ENCODE measurements around the gene TLR9.
A peak's percentile ranks its signal among the peaks of the same experiment; 100 is the strongest.
"Not testable (repeated sequence)": the region's sequence is repeated elsewhere in the genome, so short reads cannot be mapped to it uniquely, and the experiment has no call there.

TLR9 gene, protein sequence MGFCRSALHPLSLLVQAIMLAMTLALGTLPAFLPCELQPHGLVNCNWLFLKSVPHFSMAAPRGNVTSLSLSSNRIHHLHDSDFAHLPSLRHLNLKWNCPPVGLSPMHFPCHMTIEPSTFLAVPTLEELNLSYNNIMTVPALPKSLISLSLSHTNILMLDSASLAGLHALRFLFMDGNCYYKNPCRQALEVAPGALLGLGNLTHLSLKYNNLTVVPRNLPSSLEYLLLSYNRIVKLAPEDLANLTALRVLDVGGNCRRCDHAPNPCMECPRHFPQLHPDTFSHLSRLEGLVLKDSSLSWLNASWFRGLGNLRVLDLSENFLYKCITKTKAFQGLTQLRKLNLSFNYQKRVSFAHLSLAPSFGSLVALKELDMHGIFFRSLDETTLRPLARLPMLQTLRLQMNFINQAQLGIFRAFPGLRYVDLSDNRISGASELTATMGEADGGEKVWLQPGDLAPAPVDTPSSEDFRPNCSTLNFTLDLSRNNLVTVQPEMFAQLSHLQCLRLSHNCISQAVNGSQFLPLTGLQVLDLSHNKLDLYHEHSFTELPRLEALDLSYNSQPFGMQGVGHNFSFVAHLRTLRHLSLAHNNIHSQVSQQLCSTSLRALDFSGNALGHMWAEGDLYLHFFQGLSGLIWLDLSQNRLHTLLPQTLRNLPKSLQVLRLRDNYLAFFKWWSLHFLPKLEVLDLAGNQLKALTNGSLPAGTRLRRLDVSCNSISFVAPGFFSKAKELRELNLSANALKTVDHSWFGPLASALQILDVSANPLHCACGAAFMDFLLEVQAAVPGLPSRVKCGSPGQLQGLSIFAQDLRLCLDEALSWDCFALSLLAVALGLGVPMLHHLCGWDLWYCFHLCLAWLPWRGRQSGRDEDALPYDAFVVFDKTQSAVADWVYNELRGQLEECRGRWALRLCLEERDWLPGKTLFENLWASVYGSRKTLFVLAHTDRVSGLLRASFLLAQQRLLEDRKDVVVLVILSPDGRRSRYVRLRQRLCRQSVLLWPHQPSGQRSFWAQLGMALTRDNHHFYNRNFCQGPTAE

GRCh38 chr3:52225452-52226228 lies at the start of gene TLR9:
Gene TLR9 (minus strand): TSS chr3:52225645. CDS start chr3:52225529, 116 bp downstream.
- no peak for DNase-seq

DNA sequence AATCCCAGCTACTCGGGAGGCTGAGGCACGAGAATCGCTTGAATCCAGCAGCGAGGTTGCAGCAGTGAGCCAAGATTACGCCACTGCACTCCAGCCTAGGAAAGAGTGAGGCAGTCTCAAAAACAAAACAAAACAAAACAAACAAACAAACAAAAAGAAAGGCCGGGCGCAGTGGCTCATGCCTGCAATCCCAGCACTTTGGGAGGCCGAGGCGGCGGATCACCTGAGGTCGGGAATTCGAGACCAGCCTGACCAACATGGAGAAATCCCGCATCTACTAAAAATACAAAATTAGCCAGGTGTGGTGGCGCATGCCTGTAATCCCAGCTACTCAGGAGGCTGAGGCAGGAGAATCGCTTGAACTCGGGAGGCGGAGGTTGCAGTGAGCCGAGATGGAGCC lies 49.3 kb upstream of the TLR9 start:
- not testable (repeated sequence) for DNase-seq

- DNase-seq: no peak
Measured at GRCh38 chr3:52272831-52273230, 47.4 kb upstream of the TLR9 start.

DNA sequence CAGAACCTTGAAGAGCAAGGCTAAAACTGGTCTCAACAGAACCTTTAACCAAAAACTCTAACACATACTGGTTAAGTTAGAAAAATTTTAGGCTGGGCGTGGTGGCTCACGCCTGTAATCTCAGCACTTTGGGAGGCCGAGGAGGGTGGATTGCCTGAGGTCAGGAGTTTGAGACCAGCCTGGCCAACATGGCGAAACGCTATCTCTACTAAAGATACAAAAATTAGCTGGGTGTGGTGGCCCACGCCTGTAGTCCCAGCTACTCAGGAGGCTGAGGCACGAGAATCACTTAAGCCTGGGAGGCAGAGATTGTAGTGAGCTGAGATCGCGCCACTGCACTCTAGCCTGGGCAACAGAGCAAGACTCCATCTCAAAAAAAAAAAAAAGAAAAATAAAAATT lies 46.7 kb upstream of the TLR9 start:
- DNase-seq: not testable (repeated sequence)

DNA sequence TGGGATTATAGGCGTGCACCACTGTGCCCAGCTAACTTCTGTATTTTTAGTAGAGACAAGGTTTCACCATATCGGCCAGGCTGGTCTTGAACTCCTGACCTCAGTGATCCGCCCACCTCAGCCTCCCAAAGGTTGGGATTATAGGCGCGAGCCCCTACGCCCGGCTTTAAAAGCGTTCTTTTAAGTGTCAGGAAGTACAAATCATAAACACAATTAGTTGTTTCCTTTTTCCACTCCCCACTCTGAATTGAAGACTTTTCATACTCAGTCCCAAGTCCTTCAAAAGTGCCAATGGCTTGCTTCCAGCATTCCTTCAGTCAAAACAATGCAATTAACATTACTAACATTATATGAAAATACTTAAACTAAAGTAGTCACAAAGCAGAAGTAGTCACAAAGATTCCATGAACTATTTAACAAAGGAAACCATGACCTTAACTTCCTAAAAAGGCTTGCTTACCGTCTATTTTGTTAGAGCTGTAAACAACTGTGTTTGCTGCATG lies 44.9 kb upstream of the TLR9 start:
- no peak for DNase-seq

DNA sequence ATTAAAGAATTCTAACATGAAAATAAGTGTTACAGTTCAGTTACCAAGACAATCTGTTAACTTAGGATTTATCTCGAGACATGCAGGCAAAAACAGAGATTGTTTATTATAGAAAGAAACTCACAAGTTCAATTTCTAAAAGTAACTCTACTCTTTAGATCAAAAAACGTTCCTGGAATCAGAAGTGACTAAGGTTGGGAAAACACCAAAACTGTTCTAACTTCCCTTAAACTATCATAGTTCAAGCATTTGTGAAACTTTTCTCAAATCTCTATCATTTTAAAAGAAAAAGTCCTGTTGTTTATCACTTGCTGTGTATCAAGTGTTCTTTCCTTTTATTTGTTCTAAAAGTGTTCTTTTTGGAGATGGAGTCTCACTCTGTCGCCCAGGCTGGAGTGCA lies 44.3 kb upstream of the TLR9 start:
- DNase-seq: no peak

DNA sequence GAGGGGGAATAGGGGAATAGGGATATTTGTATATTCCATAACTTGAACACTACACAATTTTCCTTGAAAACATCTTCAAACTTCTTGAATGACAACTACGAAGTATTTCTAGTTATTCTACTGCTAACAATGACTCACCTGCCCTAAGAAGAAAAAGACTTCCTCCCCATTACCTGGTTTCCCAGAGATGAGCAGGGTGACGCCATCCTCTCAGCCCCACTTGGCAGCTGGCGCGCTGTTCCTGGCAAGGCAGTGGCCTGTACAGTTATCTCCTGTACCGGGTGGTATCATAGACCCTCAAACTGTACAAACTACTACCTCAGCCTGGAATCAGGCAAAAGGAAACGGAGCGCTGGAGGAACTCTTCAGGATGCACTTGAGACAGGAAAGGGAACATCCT lies 42.6 kb upstream of the TLR9 start:
- DNase-seq: no peak

DNA sequence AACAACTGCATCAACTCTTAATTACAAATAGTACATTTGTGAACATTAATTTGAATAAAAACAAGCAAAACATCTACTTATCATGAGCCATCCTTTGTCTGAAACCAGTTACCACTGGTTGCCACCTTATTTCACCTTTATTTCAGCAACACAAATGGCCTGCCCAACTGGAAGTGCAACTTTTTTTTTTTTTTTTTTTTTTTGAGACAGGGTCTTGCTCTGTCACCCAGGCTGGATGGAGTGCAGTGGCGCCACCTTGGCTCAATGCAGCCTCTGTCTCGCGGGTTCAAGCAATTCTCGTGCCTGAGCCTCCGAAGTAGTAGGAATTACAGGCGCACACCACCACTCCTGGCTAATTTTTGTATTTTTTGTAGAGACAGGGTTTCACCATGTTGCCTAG lies 39.9 kb upstream of the TLR9 start:
- no peak for DNase-seq

- DNase-seq: no peak
Measured at GRCh38 chr3:52262447-52262846, 37.0 kb upstream of the TLR9 start.

GRCh38 chr3:52259448-52259847 lies 34.0 kb upstream of the TLR9 start:
- DNase-seq: no peak

DNA sequence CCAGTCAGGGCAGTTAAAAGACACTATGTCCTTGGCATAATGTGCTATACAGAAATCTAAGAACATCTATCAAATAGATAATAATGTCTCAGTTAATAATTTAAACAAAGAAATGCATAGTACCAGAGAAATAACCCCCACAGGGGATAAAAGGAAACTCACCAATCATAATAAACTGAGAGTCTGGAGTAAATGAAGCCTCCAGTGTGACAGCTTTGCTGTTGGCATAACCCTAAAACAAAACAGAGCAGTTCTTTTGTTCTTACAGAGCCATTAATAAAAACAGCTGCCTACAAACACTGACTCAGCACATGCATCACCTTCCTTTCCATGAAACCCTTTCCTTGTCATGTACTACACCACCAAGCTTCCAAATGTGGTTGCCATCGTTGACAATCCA lies 33.6 kb upstream of the TLR9 start:
- no peak for DNase-seq

- DNase-seq: no peak
Measured at GRCh38 chr3:52257911-52258310, 32.5 kb upstream of the TLR9 start.

DNA sequence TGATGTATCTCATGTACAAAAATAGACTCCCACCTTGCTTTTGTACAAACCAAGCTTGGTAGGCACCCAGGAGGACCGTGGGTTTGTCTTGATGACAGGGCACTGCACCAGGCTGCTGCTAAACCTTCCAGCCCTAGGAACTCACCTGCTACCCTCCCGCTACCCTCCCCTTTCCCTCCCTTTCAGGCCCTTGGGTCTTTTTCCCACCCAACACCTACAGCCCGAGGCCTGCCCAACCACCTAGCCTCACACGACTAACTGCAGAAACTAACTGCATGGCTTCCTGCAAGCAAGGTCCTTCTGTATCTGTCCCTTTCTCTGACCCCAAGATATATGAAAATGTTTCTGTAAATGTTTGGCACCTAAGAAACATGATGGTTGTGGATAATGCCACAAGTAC lies 31.2 kb upstream of the TLR9 start:
- DNase-seq: no peak

DNA sequence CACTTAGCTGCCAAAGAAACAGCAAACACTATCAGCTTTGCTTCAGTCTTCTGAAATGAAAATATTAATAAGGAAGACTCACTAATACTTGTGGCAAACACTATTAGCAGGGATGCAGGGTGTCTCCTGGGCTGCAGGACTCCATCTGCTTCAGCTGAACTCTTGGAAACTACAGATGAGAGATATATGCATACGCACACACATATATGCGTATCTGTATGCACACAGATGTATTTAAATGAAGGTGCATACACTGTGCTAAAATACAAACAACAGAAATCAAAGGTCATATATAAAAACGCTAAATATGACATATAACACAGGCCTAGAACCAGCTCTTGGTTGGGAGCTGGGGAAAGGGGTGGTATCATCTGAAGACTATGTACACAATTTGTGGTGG lies 30.7 kb upstream of the TLR9 start:
- no peak for DNase-seq

DNA sequence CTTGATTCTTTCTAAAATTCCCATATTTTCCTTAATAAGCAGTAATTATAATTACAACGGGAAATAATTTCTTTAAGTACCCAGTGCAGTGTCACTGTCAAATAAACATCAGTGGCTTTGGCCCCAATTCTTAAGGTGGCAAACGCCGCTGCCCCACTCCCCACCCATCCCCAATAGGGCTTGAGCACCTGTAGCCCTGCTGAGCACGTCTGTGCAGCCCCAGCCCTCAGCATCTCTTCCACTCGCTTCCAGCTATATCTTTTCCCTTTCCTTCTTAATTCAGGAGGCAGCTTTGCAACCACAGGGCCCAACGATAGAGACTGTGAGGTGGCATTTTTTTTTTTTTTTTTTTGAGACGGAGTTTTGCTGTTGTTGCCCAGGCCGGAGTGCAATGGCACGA lies 29.2 kb upstream of the TLR9 start:
- DNase-seq: no peak

DNA sequence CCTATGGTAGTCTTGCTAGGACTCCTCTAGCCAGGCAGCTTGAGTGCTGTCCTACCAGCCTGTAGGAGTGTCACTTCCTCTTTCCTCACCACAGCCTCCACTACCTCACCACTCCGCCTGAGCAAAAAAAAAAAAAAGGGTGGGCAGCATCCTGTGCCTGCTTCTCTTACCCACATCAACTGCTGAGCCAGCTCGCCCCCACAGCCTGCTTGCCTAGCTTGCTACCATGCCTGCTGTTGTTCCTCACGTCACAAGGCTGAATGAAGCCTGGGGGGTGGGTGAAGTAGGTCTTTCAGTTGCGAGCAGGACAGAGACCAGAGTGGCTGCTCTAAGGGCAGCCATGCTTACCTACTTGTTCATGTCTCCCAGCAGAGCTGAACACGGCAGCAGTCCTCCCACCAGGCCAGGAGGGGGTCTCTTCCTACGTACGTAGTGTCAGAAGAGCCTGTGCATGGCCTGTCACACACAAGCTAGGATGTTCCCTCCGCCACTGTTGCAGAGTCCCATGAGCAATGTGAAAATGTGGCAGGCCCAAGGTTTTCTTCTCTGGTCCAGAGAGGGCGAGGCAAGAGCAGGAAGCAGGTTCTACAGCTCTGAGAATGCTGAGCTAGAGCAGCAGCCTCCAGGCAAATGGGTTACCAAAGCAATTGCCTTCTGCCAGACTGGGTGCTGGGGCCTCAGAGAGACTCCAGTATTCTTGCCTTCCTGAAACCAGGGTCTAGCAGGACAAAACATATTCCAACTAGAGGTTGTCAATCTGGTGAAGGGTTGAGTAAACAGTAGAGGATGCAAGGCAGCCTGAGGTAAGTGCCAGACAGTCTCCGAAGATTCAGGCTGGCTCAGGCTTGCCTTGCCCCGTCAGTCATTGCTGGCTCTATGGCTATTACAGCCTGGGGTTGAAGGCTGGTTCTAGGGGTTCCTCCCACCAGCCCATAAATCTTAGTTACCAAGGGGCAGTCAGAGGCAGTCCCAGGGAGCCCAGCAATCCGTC lies 28.2 kb upstream of the TLR9 start:
- no peak for DNase-seq

DNA sequence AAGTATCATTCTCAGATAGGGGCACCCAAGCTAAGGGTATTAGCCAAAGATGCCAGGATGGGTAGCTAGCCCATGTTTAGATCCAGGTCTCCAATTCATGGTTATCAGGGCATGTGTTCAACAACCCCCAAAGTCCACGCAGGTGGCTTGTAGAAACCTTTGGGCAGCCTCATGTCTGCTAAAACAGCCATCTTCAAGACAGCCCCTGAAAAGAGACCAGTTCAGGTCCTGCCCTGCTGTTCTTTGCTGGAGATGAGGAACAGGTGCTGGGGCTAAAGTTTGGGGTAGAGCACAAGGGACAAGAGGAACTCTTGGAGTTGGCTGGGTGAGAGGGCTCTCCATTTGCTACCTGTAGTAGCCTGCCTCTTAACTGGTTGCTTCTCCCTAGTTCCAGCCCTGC lies 24.7 kb upstream of the TLR9 start:
- no peak for DNase-seq

GRCh38 chr3:52249683-52250082 lies 24.2 kb upstream of the TLR9 start:
- DNase-seq: no peak

DNA sequence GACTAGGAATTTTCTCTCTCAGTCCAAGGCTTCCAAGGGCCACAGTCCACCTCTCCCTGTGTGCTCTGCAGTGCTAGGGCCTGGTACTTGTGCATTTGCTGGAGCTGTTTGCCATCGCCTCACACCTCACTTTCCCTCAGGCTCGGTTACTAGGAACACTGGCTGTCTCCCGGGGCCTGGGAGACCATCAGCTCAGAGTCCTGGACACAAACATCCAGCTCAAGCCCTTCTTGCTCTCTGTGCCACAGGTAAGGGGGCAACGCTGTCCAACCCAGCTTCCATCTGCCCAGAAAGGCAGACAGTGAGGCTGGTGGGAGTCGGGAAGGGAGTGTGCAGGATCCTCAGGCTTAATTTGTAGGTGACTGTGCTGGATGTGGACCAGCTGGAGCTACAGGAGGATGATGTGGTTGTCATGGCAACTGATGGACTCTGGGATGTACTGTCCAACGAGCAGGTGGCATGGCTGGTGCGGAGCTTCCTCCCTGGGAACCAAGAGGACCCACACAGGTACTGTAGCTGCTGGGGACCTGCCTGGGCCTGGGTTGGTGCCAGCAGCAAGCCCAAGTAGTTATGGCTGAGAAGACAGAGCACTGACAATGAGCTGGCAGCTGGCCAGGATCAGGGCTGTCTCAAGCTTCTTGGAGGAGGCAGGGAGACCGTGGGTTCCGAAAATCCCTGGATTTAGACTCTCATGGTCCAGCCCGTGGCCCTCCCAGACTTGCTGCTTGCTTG lies 23.5 kb upstream of the TLR9 start:
- DNase-seq: peak; percentile 5

GRCh38 chr3:52248165-52248541 lies 22.7 kb upstream of the TLR9 start:
- no peak for DNase-seq
